OCI-LY7 (cell line): ENCODE results near the gene ACVR1. TPM values are rescaled to one million over a fixed set of nuclear protein-coding genes. Genes with fewer than 3 reads are reported as not detected.

Experiments
- BruUV-seq: library from RNA; stranded (reverse); fragments of 400-500 nt; replicated peaks from 2 replicates; lab custom pipeline; 2021; lab: Mats Ljungman, UMichigan
- CTCF ChIA-PET: fragments of 300-600 bp; sonication (Branson Sonifier 250); formaldehyde crosslinking; loops from one replicate; lab custom pipeline; 2022; ENCODE audit warnings: antibody characterized with exemption; ENCODE audit not compliant: unreplicated experiment; lab: Charles Lee
- POLR2A ChIA-PET: fragments of 300-600 bp; sonication (Branson Sonifier 250); formaldehyde crosslinking; loops from one replicate; lab custom pipeline; 2022; ENCODE audit warnings: antibody characterized with exemption; lab: Charles Lee
- DNase-seq: peaks from one replicate; pipeline ENCODE4 v3.0.0-alpha.2; 2015; ENCODE audit warnings: low spot score
- H2AFZ ChIP-seq: fragments of 200-600 bp; sonication (generic), shearing (Covaris generic); 2 replicates; pipeline ENCODE4 v1.6.1; 2014; ENCODE audit warnings: mild to moderate bottlenecking, antibody characterized with exemption, low read length, moderate library complexity
- H3K27ac ChIP-seq: fragments of 200-600 bp; sonication (generic); 2 replicates; pipeline ENCODE4 v1.5.1; 2014; ENCODE audit warnings: mixed run types, low read depth, mild to moderate bottlenecking, moderate library complexity, low read length, inconsistent platforms; ENCODE audit not compliant: poor library complexity, severe bottlenecking
- H3K36me3 ChIP-seq: fragments of 200-600 bp; sonication (generic); 2 replicates; pipeline ENCODE4 v1.6.1; 2014; ENCODE audit warnings: mild to moderate bottlenecking, antibody characterized with exemption, low read length, moderate library complexity, mixed read lengths; ENCODE audit not compliant: insufficient read depth
- H3K4me1 ChIP-seq: fragments of 200-600 bp; sonication (generic); 2 replicates; pipeline ENCODE4 v1.5.1; 2014; ENCODE audit warnings: mild to moderate bottlenecking, low read length; ENCODE audit not compliant: insufficient read depth, poor library complexity, severe bottlenecking
- H3K4me2 ChIP-seq: fragments of 200-600 bp; sonication (generic); 2 replicates; pipeline ENCODE4 v1.6.1; 2014; ENCODE audit warnings: mild to moderate bottlenecking, low read length
- H3K4me3 ChIP-seq: fragments of 200-600 bp; sonication (generic); 2 replicates; pipeline ENCODE4 v1.5.1; 2014; ENCODE audit warnings: mild to moderate bottlenecking, low read depth, low read length; ENCODE audit not compliant: poor library complexity, severe bottlenecking
- H3K79me2 ChIP-seq: fragments of 200-600 bp; sonication (generic); 2 replicates; pipeline ENCODE4 v1.6.1; 2016; ENCODE audit warnings: low read depth, mild to moderate bottlenecking, low read length, moderate library complexity, mixed read lengths; ENCODE audit not compliant: insufficient read depth
- H3K9me2 ChIP-seq: fragments of 200-600 bp; sonication (generic); 2 replicates; pipeline ENCODE4 v1.6.1; 2016; ENCODE audit warnings: mild to moderate bottlenecking, low read length, mixed read lengths; ENCODE audit not compliant: insufficient read depth
- H3K9me3 ChIP-seq: fragments of 200-600 bp; sonication (generic); 2 replicates; pipeline ENCODE4 v1.6.1; 2014; ENCODE audit warnings: mild to moderate bottlenecking, mixed run types, low read length, mixed read lengths
- H4K20me1 ChIP-seq: fragments of 200-600 bp; sonication (generic); 2 replicates; pipeline ENCODE4 v1.6.1; 2014; ENCODE audit warnings: mild to moderate bottlenecking, antibody characterized with exemption, low read length, moderate library complexity, mixed read lengths; ENCODE audit not compliant: insufficient read depth
- EZH2phosphoT487 ChIP-seq: fragments of 200-600 bp; sonication (generic); IDR thresholded peaks from 2 replicates; pipeline ENCODE4 v1.6.1; 2018; ENCODE audit warnings: low read depth, borderline replicate concordance, mild to moderate bottlenecking, mixed run types, antibody characterized with exemption, low read length, moderate library complexity, mixed read lengths
- intact Hi-C: fragments of 100-400 bp; cut with micrococcal nuclease; formaldehyde crosslinking; loops from one replicate; pipeline ENCODE4 v1.10.0; 2022; ENCODE audit not compliant: unreplicated experiment
- total RNA-seq, 2 experiments: library from RNA; depleted of rRNA in 1 of 2; stranded (reverse); fragments of >200 nt in 1 of 2; shearing (Covaris generic) in 1 of 2; gene quantifications; 2 replicates each; pipeline ENCODE4 v1.2.3, GENCODE V29; 2014 to 2022
- TF ChIP-seq, protein P1 (sequence below): fragments of 200-600 bp; sonication (generic); conservative IDR thresholded peaks from 2 replicates; pipeline ENCODE4 v1.5.1; 2014; ENCODE audit warnings: mild to moderate bottlenecking, antibody characterized with exemption, low read length, moderate library complexity, mixed read lengths

ACVR1 gene
- total RNA-seq, 2 experiments from 2014 or later = 0.13 to 3.9 TPM

GRCh38 chr2:157839162-157839801 is 36.8 kb downstream of the ACVR1 start:
- intact Hi-C loops = no loop called here
- H2AFZ ChIP-seq = no peak overlapping the region
- H3K4me3 ChIP-seq = no peak overlapping the region
- TF ChIP-seq, protein P1, sequence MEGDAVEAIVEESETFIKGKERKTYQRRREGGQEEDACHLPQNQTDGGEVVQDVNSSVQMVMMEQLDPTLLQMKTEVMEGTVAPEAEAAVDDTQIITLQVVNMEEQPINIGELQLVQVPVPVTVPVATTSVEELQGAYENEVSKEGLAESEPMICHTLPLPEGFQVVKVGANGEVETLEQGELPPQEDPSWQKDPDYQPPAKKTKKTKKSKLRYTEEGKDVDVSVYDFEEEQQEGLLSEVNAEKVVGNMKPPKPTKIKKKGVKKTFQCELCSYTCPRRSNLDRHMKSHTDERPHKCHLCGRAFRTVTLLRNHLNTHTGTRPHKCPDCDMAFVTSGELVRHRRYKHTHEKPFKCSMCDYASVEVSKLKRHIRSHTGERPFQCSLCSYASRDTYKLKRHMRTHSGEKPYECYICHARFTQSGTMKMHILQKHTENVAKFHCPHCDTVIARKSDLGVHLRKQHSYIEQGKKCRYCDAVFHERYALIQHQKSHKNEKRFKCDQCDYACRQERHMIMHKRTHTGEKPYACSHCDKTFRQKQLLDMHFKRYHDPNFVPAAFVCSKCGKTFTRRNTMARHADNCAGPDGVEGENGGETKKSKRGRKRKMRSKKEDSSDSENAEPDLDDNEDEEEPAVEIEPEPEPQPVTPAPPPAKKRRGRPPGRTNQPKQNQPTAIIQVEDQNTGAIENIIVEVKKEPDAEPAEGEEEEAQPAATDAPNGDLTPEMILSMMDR = no peak
- no peak for TF ChIP-seq EZH2phosphoT487
- no peaks in the 10 kb centered on the region for H3K9me2 ChIP-seq
- POLR2A ChIA-PET = interaction anchor here (0.7 kb wide), 1 partner anchor 37 kb away, joined by 3 read pairs; the partner anchor contains the start of gene ACVR1
- DNase-seq = no peak
- BruUV-seq = no TSS peak
- CTCF ChIA-PET = no interaction called here
- H3K4me1 ChIP-seq = no peaks in the 10 kb centered on the region
- H3K9me3 ChIP-seq = no peaks in the 10 kb centered on the region
- no peaks in the 10 kb centered on the region for H4K20me1 ChIP-seq
- no peak overlapping the region for H3K4me2 ChIP-seq
- no peak overlapping the region for H3K27ac ChIP-seq
- H3K79me2 ChIP-seq = no peaks in the 10 kb centered on the region
- no peaks in the 10 kb centered on the region for H3K36me3 ChIP-seq

DNA sequence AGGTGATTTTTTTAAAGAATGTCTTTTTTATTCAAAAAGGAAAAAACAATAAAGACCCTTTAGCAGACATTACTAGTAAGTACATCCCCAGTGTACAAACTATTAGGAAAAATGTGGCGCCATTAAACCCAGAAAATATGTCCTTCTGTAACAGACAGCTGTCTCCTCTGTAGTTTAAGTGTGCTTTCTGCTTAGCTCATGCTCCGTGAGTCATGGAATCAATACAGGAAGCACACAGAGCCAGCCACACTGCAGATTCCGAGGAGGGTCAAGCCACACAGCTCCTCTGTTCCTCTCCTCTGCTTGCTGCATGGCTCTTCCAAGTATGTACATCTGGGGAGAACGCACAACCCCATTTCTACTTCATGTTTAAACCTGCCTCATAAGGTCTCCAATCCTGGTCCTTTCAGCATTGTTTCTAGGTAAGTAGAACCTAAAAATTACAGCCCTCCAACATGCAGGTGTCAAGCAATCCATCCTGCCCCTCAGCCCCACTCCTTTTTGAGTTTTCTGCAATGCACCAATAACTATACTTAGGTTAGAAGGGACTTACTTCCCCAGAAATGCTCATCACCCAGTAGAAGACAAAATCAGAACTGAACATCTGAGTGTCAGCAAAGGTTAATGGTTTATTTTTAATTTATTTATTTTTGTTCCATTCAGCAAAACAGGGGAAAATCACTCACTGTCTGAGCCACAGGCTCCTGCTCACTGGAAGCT is 37.5 kb downstream of the ACVR1 start:
- H3K36me3 ChIP-seq = no peaks in the 10 kb centered on the region
- H3K27ac ChIP-seq = no peak overlapping the region
- POLR2A ChIA-PET = no interaction called here
- H4K20me1 ChIP-seq = no peaks in the 10 kb centered on the region
- intact Hi-C loops = no loop called here
- no peak for DNase-seq
- no peak overlapping the region for H3K4me2 ChIP-seq
- CTCF ChIA-PET = no interaction called here
- H3K79me2 ChIP-seq = no peaks in the 10 kb centered on the region
- TF ChIP-seq, protein P1 = no peak
- TF ChIP-seq EZH2phosphoT487 = no peak
- no peak overlapping the region for H3K4me3 ChIP-seq
- no peak overlapping the region for H2AFZ ChIP-seq
- no peaks in the 10 kb centered on the region for H3K4me1 ChIP-seq
- BruUV-seq = no TSS peak
- no peaks in the 10 kb centered on the region for H3K9me3 ChIP-seq
- H3K9me2 ChIP-seq = no peaks in the 10 kb centered on the region
